ENCODE measurements around the gene CASK.

DNA sequence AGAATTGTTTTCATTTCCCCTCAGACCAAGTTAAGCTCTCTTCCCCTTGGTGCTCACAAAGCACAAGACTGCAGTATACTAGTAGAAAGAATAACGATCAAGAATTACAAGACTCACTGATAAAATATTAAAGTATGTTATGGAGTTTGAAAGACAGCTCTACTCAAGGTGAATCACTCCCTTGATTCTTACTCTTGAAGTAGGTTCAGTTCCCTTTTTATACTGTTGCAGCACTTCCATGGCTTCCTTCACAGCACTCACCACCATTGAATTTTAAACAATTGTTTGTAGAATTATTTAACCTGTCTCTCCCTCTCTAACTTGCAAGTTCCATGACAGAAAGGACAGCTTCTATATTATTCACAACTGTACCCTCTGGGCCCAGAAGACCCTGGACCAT, 42.2 kb downstream of the CASK start:
- TF ChIP-seq, protein P1, sequence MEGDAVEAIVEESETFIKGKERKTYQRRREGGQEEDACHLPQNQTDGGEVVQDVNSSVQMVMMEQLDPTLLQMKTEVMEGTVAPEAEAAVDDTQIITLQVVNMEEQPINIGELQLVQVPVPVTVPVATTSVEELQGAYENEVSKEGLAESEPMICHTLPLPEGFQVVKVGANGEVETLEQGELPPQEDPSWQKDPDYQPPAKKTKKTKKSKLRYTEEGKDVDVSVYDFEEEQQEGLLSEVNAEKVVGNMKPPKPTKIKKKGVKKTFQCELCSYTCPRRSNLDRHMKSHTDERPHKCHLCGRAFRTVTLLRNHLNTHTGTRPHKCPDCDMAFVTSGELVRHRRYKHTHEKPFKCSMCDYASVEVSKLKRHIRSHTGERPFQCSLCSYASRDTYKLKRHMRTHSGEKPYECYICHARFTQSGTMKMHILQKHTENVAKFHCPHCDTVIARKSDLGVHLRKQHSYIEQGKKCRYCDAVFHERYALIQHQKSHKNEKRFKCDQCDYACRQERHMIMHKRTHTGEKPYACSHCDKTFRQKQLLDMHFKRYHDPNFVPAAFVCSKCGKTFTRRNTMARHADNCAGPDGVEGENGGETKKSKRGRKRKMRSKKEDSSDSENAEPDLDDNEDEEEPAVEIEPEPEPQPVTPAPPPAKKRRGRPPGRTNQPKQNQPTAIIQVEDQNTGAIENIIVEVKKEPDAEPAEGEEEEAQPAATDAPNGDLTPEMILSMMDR (IDR thresholded peaks at IDR 0.05; ENCODE audit: low read depth, low read length, poor library complexity, severe bottlenecking), result no peak
- no peak for TF ChIP-seq EZH2phosphoT487 (IDR thresholded peaks at IDR 0.05; ENCODE audit: borderline replicate concordance, low read length)
